Measurements from ENCODE around the gene NDE1.

- TF ChIP-seq, protein P1, sequence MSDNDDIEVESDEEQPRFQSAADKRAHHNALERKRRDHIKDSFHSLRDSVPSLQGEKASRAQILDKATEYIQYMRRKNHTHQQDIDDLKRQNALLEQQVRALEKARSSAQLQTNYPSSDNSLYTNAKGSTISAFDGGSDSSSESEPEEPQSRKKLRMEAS (IDR thresholded peaks at IDR 0.05): no peak
- TF ChIP-seq EZH2 (IDR thresholded peaks at IDR 0.05; ENCODE audit: low read depth, low read length, severe bottlenecking) (no peak), CEBPB (IDR thresholded peaks at IDR 0.05; ENCODE audit: low read depth, low read length) (no peak), RFX5 (IDR thresholded peaks at IDR 0.05; ENCODE audit: borderline replicate concordance, low read depth, low read length) (no peak)
- TF ChIP-seq, protein P2, sequence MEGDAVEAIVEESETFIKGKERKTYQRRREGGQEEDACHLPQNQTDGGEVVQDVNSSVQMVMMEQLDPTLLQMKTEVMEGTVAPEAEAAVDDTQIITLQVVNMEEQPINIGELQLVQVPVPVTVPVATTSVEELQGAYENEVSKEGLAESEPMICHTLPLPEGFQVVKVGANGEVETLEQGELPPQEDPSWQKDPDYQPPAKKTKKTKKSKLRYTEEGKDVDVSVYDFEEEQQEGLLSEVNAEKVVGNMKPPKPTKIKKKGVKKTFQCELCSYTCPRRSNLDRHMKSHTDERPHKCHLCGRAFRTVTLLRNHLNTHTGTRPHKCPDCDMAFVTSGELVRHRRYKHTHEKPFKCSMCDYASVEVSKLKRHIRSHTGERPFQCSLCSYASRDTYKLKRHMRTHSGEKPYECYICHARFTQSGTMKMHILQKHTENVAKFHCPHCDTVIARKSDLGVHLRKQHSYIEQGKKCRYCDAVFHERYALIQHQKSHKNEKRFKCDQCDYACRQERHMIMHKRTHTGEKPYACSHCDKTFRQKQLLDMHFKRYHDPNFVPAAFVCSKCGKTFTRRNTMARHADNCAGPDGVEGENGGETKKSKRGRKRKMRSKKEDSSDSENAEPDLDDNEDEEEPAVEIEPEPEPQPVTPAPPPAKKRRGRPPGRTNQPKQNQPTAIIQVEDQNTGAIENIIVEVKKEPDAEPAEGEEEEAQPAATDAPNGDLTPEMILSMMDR (IDR thresholded peaks at IDR 0.05; ENCODE audit: control extremely low read depth in 1 of 3, insufficient read depth in 1 of 3, low read depth in 1 of 3, low read length in 3 of 3): no peak
Observed at GRCh38 chr16:15769239-15769638, 119.2 kb downstream of the NDE1 start.

Data from H1 (cell line).